Sigmoid colon (tissue), 7 donors: ENCODE data around the gene PRKCQ. TPM values are rescaled to one million over a fixed set of nuclear protein-coding genes. Genes with fewer than 3 reads are reported as not detected.
"Not testable (repeated sequence)": the region's sequence is repeated elsewhere in the genome, so short reads cannot be mapped to it uniquely, and the experiment has no call there.

ENCODE experiments used
- DNase-seq: peaks from one replicate; pipeline ENCODE4 v3.0.0-alpha.2; 2019
- H3K27ac ChIP-seq, 4 donors: fragments of 200-600 bp; sonication (generic); one replicate each; pipeline ENCODE4 v1.5.1; 2016 to 2019; ENCODE audit warnings: mild to moderate bottlenecking in 1 of 4
- H3K27me3 ChIP-seq, 3 donors: fragments of 200-600 bp; sonication (generic); one replicate each; pipeline ENCODE4 v1.5.1; 2019; ENCODE audit warnings: mild to moderate bottlenecking in 1 of 3
- H3K36me3 ChIP-seq, 4 donors: fragments of 200-600 bp; sonication (generic); one replicate each; pipeline ENCODE4 v1.5.1; 2016 to 2019
- H3K4me1 ChIP-seq, 4 donors: fragments of 200-600 bp; sonication (generic); one replicate each; pipeline ENCODE4 v1.5.1; 2017 to 2019
- H3K4me3 ChIP-seq, 4 donors: fragments of 200-600 bp; sonication (generic); one replicate each; pipeline ENCODE4 v1.5.1; 2017 to 2019; ENCODE audit warnings: mild to moderate bottlenecking in 2 of 4, moderate library complexity in 1 of 4
- H3K9me3 ChIP-seq, 4 donors: fragments of 200-600 bp in 3 of 4; sonication (generic) in 3 of 4; one replicate each; pipeline versions ENCODE4 v1.5.1 to v1.6.1; 2013 to 2019
- CTCF ChIP-seq, 4 experiments: fragments of 450-650 bp in 3 of 4; fragments of 200-600 bp in 1 of 4; IDR thresholded peaks; one replicate each; pipeline ENCODE4 v1.5.1; 2016 to 2019; ENCODE audit warnings: antibody characterized with exemption in 4 of 4, mild to moderate bottlenecking in 3 of 4, moderate library complexity in 2 of 4
- EP300 ChIP-seq, 4 donors: sonication (generic); formaldehyde crosslinking; IDR thresholded peaks; one replicate each; pipeline ENCODE4 v1.6.1; 2017; ENCODE audit warnings: antibody characterized with exemption in 4 of 4
- POLR2A ChIP-seq, 2 donors: fragments of 450-650 bp; IDR thresholded peaks; one replicate each; pipeline ENCODE4 v1.6.1; 2016; ENCODE audit warnings: antibody characterized with exemption in 2 of 2, mild to moderate bottlenecking in 2 of 2, moderate library complexity in 2 of 2
- POLR2AphosphoS5 ChIP-seq, 4 donors: sonication (generic); formaldehyde crosslinking; IDR thresholded peaks; one replicate each; pipeline ENCODE4 v1.6.1; 2017; ENCODE audit warnings: antibody characterized with exemption in 4 of 4
- WGBS, 2 donors: extraction: QIAGEN DNeasy Blood & Tissue Kit; methylation state at CpG; one replicate each; pipeline ENCODE4 v1.1.7; 2013; 5-methylcytosine and 5-hydroxymethylcytosine counted together
- intact Hi-C: fragments of 100-400 bp; cut with DNase I; formaldehyde crosslinking; loops from one replicate; pipeline ENCODE4 v1.15.1; 2023
- polyA plus RNA-seq, 3 donors: library from polyadenylated mRNA; stranded (reverse); fragments of 200-250 nt; gene quantifications; one replicate each; pipeline ENCODE4 v1.2.3, GENCODE V29; 2013
- total RNA-seq, 4 donors: library from RNA; depleted of rRNA; stranded (reverse); fragments of >200 nt; gene quantifications; one replicate each; pipeline ENCODE4 v1.1.0, GENCODE V29; 2016
- donor health status: healthy with polysubstance abuse.
- donor health status: Bipolar disorder and iron deficiency.
- donor health status: healthy.

PRKCQ gene
- total and polyA plus RNA-seq, 7 donors: 0.23 to 3.0 (median 0.81) TPM

- no peaks in the 10 kb centered on the region for H3K36me3 ChIP-seq
- DNase-seq: no peak
- intact Hi-C loops: loop anchor here (10.0 kb wide), 1 partner anchor 827 kb away; the partner anchor contains the start of gene SFMBT2
- no peaks in the 10 kb centered on the region for H3K9me3 ChIP-seq
- H3K27me3 ChIP-seq: no peaks in the 10 kb centered on the region
- 66 to 83% methylated on average over 3 of the region's 3 CpGs for WGBS, 2 donors
- no peak overlapping the region for H3K27ac ChIP-seq
- no peak overlapping the region for H3K4me3 ChIP-seq
- no peaks in the 10 kb centered on the region for H3K4me1 ChIP-seq
- TF ChIP-seq POLR2A (IDR thresholded peaks at IDR 0.05) (no peak), CTCF (IDR thresholded peaks at IDR 0.05) (no peak), EP300 (IDR thresholded peaks at IDR 0.05) (no peak), POLR2AphosphoS5 (IDR thresholded peaks at IDR 0.05) (no peak)
Observed at GRCh38 chr10:6588082-6588481, 8.0 kb upstream of the PRKCQ start.

- no peak for DNase-seq
- WGBS, 2 donors: 75 to 88% methylated on average over 4 of the region's 4 CpGs
- no peaks in the 10 kb centered on the region for H3K27me3 ChIP-seq
- TF ChIP-seq POLR2AphosphoS5 (IDR thresholded peaks at IDR 0.05) (no peak), POLR2A (IDR thresholded peaks at IDR 0.05) (no peak), EP300 (IDR thresholded peaks at IDR 0.05) (no peak), CTCF (IDR thresholded peaks at IDR 0.05) (no peak)
- no peaks in the 10 kb centered on the region for H3K4me1 ChIP-seq
- H3K36me3 ChIP-seq: no peaks in the 10 kb centered on the region
- intact Hi-C loops: loop anchor here (10.0 kb wide), 1 partner anchor 828 kb away; the partner anchor contains the start of gene SFMBT2
- no peaks in the 10 kb centered on the region for H3K9me3 ChIP-seq
- no peak overlapping the region for H3K4me3 ChIP-seq
- H3K27ac ChIP-seq: no peak overlapping the region
Observed at GRCh38 chr10:6586501-6586900, 6.4 kb upstream of the PRKCQ start.

- WGBS, 2 donors: 65 to 91% methylated on average over 10 of the region's 10 CpGs
- no peak overlapping the region for H3K27ac ChIP-seq
- H3K36me3 ChIP-seq: no peaks in the 10 kb centered on the region
- H3K27me3 ChIP-seq: peaks cover 0 to 22% (median 5%) of the 10 kb centered on the region in 3 donors
- no peak for DNase-seq
- H3K9me3 ChIP-seq: no peaks in the 10 kb centered on the region
- TF ChIP-seq POLR2AphosphoS5 (IDR thresholded peaks at IDR 0.05) (no peak), POLR2A (IDR thresholded peaks at IDR 0.05) (no peak), CTCF (IDR thresholded peaks at IDR 0.05) (no peak), EP300 (IDR thresholded peaks at IDR 0.05) (no peak)
- intact Hi-C loops: loop anchor here (10.0 kb wide), 1 partner anchor 831 kb away; the partner anchor contains the start of gene SFMBT2
- no peak overlapping the region for H3K4me3 ChIP-seq
- H3K4me1 ChIP-seq: peaks cover 0 to 4% (median 3%) of the 10 kb centered on the region in 4 donors
Observed at GRCh38 chr10:6583447-6583846, 3.4 kb upstream of the PRKCQ start.

GRCh38 chr10:6582913-6583312 is 2.8 kb upstream of the PRKCQ start:
- H3K9me3 ChIP-seq, H3K4me3 ChIP-seq, DNase-seq, H3K4me1 ChIP-seq, H3K36me3 ChIP-seq, H3K27ac ChIP-seq: not testable (repeated sequence)
- H3K27me3 ChIP-seq: peaks cover 0 to 27% (median 5%) of the 10 kb centered on the region in 3 donors
- intact Hi-C loops: loop anchor here (10.0 kb wide), 1 partner anchor 832 kb away; the partner anchor contains the start of gene SFMBT2
- 94 to 95% methylated on average over 8 of the region's 8 CpGs for WGBS, 2 donors

GRCh38 chr10:6582298-6582697 is 2.2 kb upstream of the PRKCQ start:
- intact Hi-C loops: loop anchor here (10.0 kb wide), 1 partner anchor 833 kb away; the partner anchor contains the start of gene SFMBT2
- TF ChIP-seq EP300 (IDR thresholded peaks at IDR 0.05) (no peak), POLR2A (IDR thresholded peaks at IDR 0.05) (no peak), POLR2AphosphoS5 (IDR thresholded peaks at IDR 0.05) (no peak), CTCF (IDR thresholded peaks at IDR 0.05) (no peak)
- 95 to 98% methylated on average over 5 of the region's 5 CpGs for WGBS, 2 donors
- H3K4me3 ChIP-seq: no peak overlapping the region
- H3K4me1 ChIP-seq: peaks cover 0 to 4% (median 3%) of the 10 kb centered on the region in 4 donors
- H3K36me3 ChIP-seq: no peaks in the 10 kb centered on the region
- DNase-seq: no peak
- H3K9me3 ChIP-seq: no peaks in the 10 kb centered on the region
- peaks cover 0 to 32% (median 5%) of the 10 kb centered on the region in 3 donors for H3K27me3 ChIP-seq
- H3K27ac ChIP-seq: no peak overlapping the region
